Measurements from ENCODE around the gene IL18. TPM values are rescaled to one million over a fixed set of nuclear protein-coding genes. Genes with fewer than 3 reads are reported as not detected.

Gene IL18
- total RNA-seq, 2 experiments from 2014 or later: not detected

DNA sequence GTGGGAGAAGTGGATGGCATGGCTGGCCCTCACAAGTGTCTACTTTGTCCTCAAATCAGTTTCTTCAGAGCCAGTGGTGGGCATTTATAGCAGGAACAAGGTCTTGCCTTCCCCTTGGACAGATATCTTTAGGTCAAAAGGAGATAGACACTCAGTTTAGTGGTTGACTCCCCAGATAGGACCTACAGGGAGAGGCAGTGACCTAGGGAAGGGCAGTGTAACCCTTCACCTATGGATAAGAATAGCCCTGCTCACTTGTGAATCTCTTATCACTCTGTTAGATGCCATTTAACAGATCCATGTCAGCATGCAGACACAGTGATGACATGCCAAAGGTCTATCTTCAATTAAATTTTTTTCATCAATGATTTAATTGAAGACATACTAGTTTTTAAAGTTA is 22.4 kb upstream of the IL18 start:
- no peaks in the 10 kb centered on the region for H3K9me2 ChIP-seq (ENCODE audit: insufficient read depth, low read length)
- no peak overlapping the region for H2AFZ ChIP-seq (ENCODE audit: low read length)
- intact Hi-C loops (cut with micrococcal nuclease; ENCODE audit: unreplicated experiment): no loop called here
- no peak overlapping the region for H3K4me3 ChIP-seq (ENCODE audit: low read depth, low read length, poor library complexity, severe bottlenecking)
- CTCF ChIA-PET (ENCODE audit: unreplicated experiment): no interaction called here
- no peak for DNase-seq (ENCODE audit: low spot score)
- no peaks in the 10 kb centered on the region for H4K20me1 ChIP-seq (ENCODE audit: insufficient read depth, low read length)
- TF ChIP-seq, protein P1, sequence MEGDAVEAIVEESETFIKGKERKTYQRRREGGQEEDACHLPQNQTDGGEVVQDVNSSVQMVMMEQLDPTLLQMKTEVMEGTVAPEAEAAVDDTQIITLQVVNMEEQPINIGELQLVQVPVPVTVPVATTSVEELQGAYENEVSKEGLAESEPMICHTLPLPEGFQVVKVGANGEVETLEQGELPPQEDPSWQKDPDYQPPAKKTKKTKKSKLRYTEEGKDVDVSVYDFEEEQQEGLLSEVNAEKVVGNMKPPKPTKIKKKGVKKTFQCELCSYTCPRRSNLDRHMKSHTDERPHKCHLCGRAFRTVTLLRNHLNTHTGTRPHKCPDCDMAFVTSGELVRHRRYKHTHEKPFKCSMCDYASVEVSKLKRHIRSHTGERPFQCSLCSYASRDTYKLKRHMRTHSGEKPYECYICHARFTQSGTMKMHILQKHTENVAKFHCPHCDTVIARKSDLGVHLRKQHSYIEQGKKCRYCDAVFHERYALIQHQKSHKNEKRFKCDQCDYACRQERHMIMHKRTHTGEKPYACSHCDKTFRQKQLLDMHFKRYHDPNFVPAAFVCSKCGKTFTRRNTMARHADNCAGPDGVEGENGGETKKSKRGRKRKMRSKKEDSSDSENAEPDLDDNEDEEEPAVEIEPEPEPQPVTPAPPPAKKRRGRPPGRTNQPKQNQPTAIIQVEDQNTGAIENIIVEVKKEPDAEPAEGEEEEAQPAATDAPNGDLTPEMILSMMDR (conservative IDR thresholded peaks at IDR 0.05; ENCODE audit: low read length): no peak
- no peak for TF ChIP-seq EZH2phosphoT487 (IDR thresholded peaks at IDR 0.05; ENCODE audit: borderline replicate concordance, low read depth, low read length)
- no peak overlapping the region for H3K27ac ChIP-seq (ENCODE audit: low read depth, low read length, poor library complexity, severe bottlenecking)
- no TSS peak for BruUV-seq (replicated peaks)
- no peaks in the 10 kb centered on the region for H3K9me3 ChIP-seq (ENCODE audit: low read length)
- no peak overlapping the region for H3K4me2 ChIP-seq (ENCODE audit: low read length)
- H3K36me3 ChIP-seq (ENCODE audit: insufficient read depth, low read length): no peaks in the 10 kb centered on the region
- H3K79me2 ChIP-seq (ENCODE audit: insufficient read depth, low read depth, low read length): no peaks in the 10 kb centered on the region
- POLR2A ChIA-PET: no interaction called here
- no peaks in the 10 kb centered on the region for H3K4me1 ChIP-seq (ENCODE audit: insufficient read depth, low read length, poor library complexity, severe bottlenecking)

DNA sequence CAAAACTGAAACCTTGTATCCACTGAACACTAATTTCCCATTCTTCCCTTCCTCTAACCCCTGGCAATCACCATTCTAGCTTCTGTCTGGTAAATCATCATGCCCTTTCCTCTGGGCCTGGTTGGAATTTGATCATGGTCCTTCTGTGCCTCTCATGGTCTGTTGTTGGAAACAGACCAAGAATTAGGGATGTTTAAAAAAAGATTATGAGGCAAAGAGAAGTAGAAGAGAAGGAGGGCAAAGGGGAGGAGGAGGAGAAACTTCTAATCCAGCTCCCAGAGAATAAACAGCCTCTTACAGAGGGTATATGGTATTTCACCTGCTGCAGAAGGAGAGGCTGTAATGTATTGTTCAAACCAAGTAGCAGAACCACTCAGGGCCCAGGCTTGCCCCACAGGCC is 22.0 kb upstream of the IL18 start:
- no TSS peak for BruUV-seq (replicated peaks)
- ChIA-PET CTCF (ENCODE audit: unreplicated experiment) (no interaction called here), POLR2A (no interaction called here)
- Histone ChIP-seq H3K27ac (ENCODE audit: low read depth, low read length, poor library complexity, severe bottlenecking) (no peak overlapping the region), H2AFZ (ENCODE audit: low read length) (no peak overlapping the region), H3K4me2 (ENCODE audit: low read length) (no peak overlapping the region), H4K20me1 (ENCODE audit: insufficient read depth, low read length) (no peaks in the 10 kb centered on the region), H3K4me1 (ENCODE audit: insufficient read depth, low read length, poor library complexity, severe bottlenecking) (no peaks in the 10 kb centered on the region), H3K79me2 (ENCODE audit: insufficient read depth, low read depth, low read length) (no peaks in the 10 kb centered on the region), H3K36me3 (ENCODE audit: insufficient read depth, low read length) (no peaks in the 10 kb centered on the region), H3K9me2 (ENCODE audit: insufficient read depth, low read length) (no peaks in the 10 kb centered on the region), H3K9me3 (ENCODE audit: low read length) (no peaks in the 10 kb centered on the region), H3K4me3 (ENCODE audit: low read depth, low read length, poor library complexity, severe bottlenecking) (no peak overlapping the region)
- TF ChIP-seq EZH2phosphoT487 (IDR thresholded peaks at IDR 0.05; ENCODE audit: borderline replicate concordance, low read depth, low read length): no peak
- TF ChIP-seq, protein P1 (conservative IDR thresholded peaks at IDR 0.05; ENCODE audit: low read length): no peak
- DNase-seq (ENCODE audit: low spot score): no peak
- intact Hi-C loops (cut with micrococcal nuclease; ENCODE audit: unreplicated experiment): no loop called here

DNA sequence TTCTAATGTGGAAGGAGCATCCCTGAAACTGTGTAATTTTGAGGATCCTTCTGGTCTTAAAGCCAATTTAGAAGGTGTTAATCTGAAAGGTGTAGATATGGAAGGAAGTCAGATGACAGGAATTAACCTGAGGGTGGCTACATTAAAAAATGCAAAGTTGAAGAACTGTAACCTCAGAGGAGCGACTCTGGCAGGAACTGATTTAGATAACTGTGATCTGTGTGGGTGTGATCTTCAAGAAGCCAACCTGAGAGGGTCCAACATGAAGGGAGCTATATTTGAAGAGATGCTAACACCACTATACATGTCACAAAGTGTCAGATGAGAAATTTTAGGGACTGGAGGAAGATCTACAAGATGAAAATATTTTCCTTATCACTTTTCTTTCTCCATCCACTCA is 19.0 kb upstream of the IL18 start:
- no peak overlapping the region for H2AFZ ChIP-seq (ENCODE audit: low read length)
- TF ChIP-seq EZH2phosphoT487 (IDR thresholded peaks at IDR 0.05; ENCODE audit: borderline replicate concordance, low read depth, low read length): no peak
- TF ChIP-seq, protein P1 (conservative IDR thresholded peaks at IDR 0.05; ENCODE audit: low read length): no peak
- H3K36me3 ChIP-seq (ENCODE audit: insufficient read depth, low read length): no peaks in the 10 kb centered on the region
- no peaks in the 10 kb centered on the region for H3K9me3 ChIP-seq (ENCODE audit: low read length)
- H3K4me3 ChIP-seq (ENCODE audit: low read depth, low read length, poor library complexity, severe bottlenecking): no peak overlapping the region
- ChIA-PET POLR2A (no interaction called here), CTCF (ENCODE audit: unreplicated experiment) (no interaction called here)
- no peak overlapping the region for H3K4me2 ChIP-seq (ENCODE audit: low read length)
- H4K20me1 ChIP-seq (ENCODE audit: insufficient read depth, low read length): no peaks in the 10 kb centered on the region
- no peak for DNase-seq (ENCODE audit: low spot score)
- peaks cover 8% of the 10 kb centered on the region for H3K4me1 ChIP-seq (ENCODE audit: insufficient read depth, low read length, poor library complexity, severe bottlenecking)
- no TSS peak for BruUV-seq (replicated peaks)
- no peak overlapping the region for H3K27ac ChIP-seq (ENCODE audit: low read depth, low read length, poor library complexity, severe bottlenecking)
- no peaks in the 10 kb centered on the region for H3K9me2 ChIP-seq (ENCODE audit: insufficient read depth, low read length)
- no peaks in the 10 kb centered on the region for H3K79me2 ChIP-seq (ENCODE audit: insufficient read depth, low read depth, low read length)
- intact Hi-C loops (cut with micrococcal nuclease; ENCODE audit: unreplicated experiment): no loop called here

Measured in OCI-LY7 (cell line).